Measurements from ENCODE around the gene PADI1. TPM values are rescaled to one million over a fixed set of nuclear protein-coding genes. Genes with fewer than 3 reads are reported as not detected.

The PADI1 gene
- total and polyA plus RNA-seq, 2 donors (not counting 1 experiment from before 2014, with no cell fraction given), result not detected

GRCh38 chr1:17170571-17170970 lies 34.4 kb upstream of the PADI1 start:
- Histone ChIP-seq H4K20me1 (ENCODE audit: control insufficient read depth, insufficient read depth, low read length, poor library complexity, severe bottlenecking) (no peaks in the 10 kb centered on the region), H3K4me3 (ENCODE audit: control extremely low read depth in 1 of 5, extremely low read depth in 1 of 5, insufficient read depth in 1 of 5, low read depth in 2 of 5, low read length in 4 of 5) (no peak overlapping the region), H3K27me3 (replicated peaks in 1 of 4; ENCODE audit: control extremely low read depth in 1 of 4, control insufficient read depth in 3 of 4, insufficient read depth in 4 of 4, low read length in 3 of 4) (peaks cover 0 to 7% (median 0%) of the 10 kb centered on the region in 4 experiments), H3K36me3 (replicated peaks in 1 of 2; ENCODE audit: control extremely low read depth in 1 of 2, control insufficient read depth in 1 of 2, extremely low read depth in 1 of 2, insufficient read depth in 2 of 2, low read length in 1 of 2) (no peaks in the 10 kb centered on the region), H3K4me1 (ENCODE audit: control insufficient read depth in 2 of 2, insufficient read depth in 2 of 2, low read length in 2 of 2) (no peaks in the 10 kb centered on the region), H3K27ac (ENCODE audit: low read length in 2 of 2) (no peak overlapping the region), H3K4me2 (replicated peaks; ENCODE audit: low read depth, low read length, poor library complexity, severe bottlenecking) (no peak overlapping the region), H3K9me3 (ENCODE audit: control extremely low read depth in 1 of 3, control insufficient read depth in 2 of 3, insufficient read depth in 1 of 3, low read length in 2 of 3) (no peaks in the 10 kb centered on the region), H2AFZ (ENCODE audit: insufficient read depth, low read depth, low read length, poor library complexity, severe bottlenecking) (no peak overlapping the region), H3K79me2 (ENCODE audit: control insufficient read depth, insufficient read depth, low read length) (no peaks in the 10 kb centered on the region), H3K9ac (ENCODE audit: low read length) (no peak overlapping the region)
- intact Hi-C loops (cut with micrococcal nuclease), result no loop called here
- no peak for DNase-seq
- Mint-ChIP-seq H3K27ac (no peak overlapping the region), H3K27me3 (peaks cover 19% of the 10 kb centered on the region), H3K9me3 (ENCODE audit: insufficient read depth) (no peaks in the 10 kb centered on the region), H3K4me3 (no peak overlapping the region), H3K4me1 (no peaks in the 10 kb centered on the region)
- CTCF ChIA-PET, result no interaction called here
- TF ChIP-seq CTCF (IDR thresholded peaks at IDR 0.05) (no peak), EZH2 (IDR thresholded peaks at IDR 0.05; ENCODE audit: borderline replicate concordance, insufficient read depth, low read depth, low read length, poor library complexity, severe bottlenecking) (no peak)
- POLR2A ChIA-PET, result no interaction called here
- no peak for ATAC-seq (ENCODE audit: low read depth)

GRCh38 chr1:17173217-17173616 lies 31.7 kb upstream of the PADI1 start:
- 75% methylated on average over 3 of the region's 3 CpGs for WGBS (ENCODE audit: insufficient coverage)
- no peaks in the 10 kb centered on the region for H3K9me3 Mint-ChIP-seq (ENCODE audit: insufficient read depth)
- no peak overlapping the region for H3K4me3 Mint-ChIP-seq
- no peak overlapping the region for H3K4me3 ChIP-seq (ENCODE audit: control extremely low read depth in 1 of 5, extremely low read depth in 1 of 5, insufficient read depth in 1 of 5, low read depth in 2 of 5, low read length in 4 of 5)
- peaks cover 0 to 7% (median 0%) of the 10 kb centered on the region in 4 experiments for H3K27me3 ChIP-seq (replicated peaks in 1 of 4; ENCODE audit: control extremely low read depth in 1 of 4, control insufficient read depth in 3 of 4, insufficient read depth in 4 of 4, low read length in 3 of 4)
- no peaks in the 10 kb centered on the region for H3K36me3 ChIP-seq (replicated peaks in 1 of 2; ENCODE audit: control extremely low read depth in 1 of 2, control insufficient read depth in 1 of 2, extremely low read depth in 1 of 2, insufficient read depth in 2 of 2, low read length in 1 of 2)
- DNase-seq (no peak), ATAC-seq (ENCODE audit: low read depth) (no peak)
- H3K79me2 ChIP-seq (ENCODE audit: control insufficient read depth, insufficient read depth, low read length), result no peaks in the 10 kb centered on the region
- TF ChIP-seq CTCF (IDR thresholded peaks at IDR 0.05) (no peak), EZH2 (IDR thresholded peaks at IDR 0.05; ENCODE audit: borderline replicate concordance, insufficient read depth, low read depth, low read length, poor library complexity, severe bottlenecking) (no peak)
- H3K27ac ChIP-seq (ENCODE audit: low read length in 2 of 2), result no peak overlapping the region
- no peaks in the 10 kb centered on the region for H3K4me1 Mint-ChIP-seq
- CTCF ChIA-PET, result interaction anchor here (1.8 kb wide), 1 partner anchor 10 kb away, joined by 4 read pairs; no protein-coding TSS in a partner anchor
- POLR2A ChIA-PET, result no interaction called here
- no peak overlapping the region for H3K4me2 ChIP-seq (replicated peaks; ENCODE audit: low read depth, low read length, poor library complexity, severe bottlenecking)
- peak overlapping the region; percentile 27 for H3K27ac Mint-ChIP-seq
- no peaks in the 10 kb centered on the region for H3K4me1 ChIP-seq (ENCODE audit: control insufficient read depth in 2 of 2, insufficient read depth in 2 of 2, low read length in 2 of 2)
- H3K27me3 Mint-ChIP-seq, result peaks cover 21% of the 10 kb centered on the region
- no peaks in the 10 kb centered on the region for H4K20me1 ChIP-seq (ENCODE audit: control insufficient read depth, insufficient read depth, low read length, poor library complexity, severe bottlenecking)
- H2AFZ ChIP-seq (ENCODE audit: insufficient read depth, low read depth, low read length, poor library complexity, severe bottlenecking), result no peak overlapping the region
- no peak overlapping the region for H3K9ac ChIP-seq (ENCODE audit: low read length)
- intact Hi-C loops (cut with micrococcal nuclease), result no loop called here
- H3K9me3 ChIP-seq (ENCODE audit: control extremely low read depth in 1 of 3, control insufficient read depth in 2 of 3, insufficient read depth in 1 of 3, low read length in 2 of 3), result no peaks in the 10 kb centered on the region

Data from B cell (primary cell).